Sigmoid colon (tissue), 4 donors: ENCODE measurements around the gene KRT20.

Experiments used
- EP300 ChIP-seq, 4 donors: sonication (generic); formaldehyde crosslinking; IDR thresholded peaks; one replicate each; pipeline ENCODE4 v1.6.1; 2017; ENCODE audit warnings: antibody characterized with exemption in 4 of 4
- POLR2A ChIP-seq, 2 donors: fragments of 450-650 bp; IDR thresholded peaks; one replicate each; pipeline ENCODE4 v1.6.1; 2016; ENCODE audit warnings: antibody characterized with exemption in 2 of 2, mild to moderate bottlenecking in 2 of 2, moderate library complexity in 2 of 2
- POLR2AphosphoS5 ChIP-seq, 4 donors: sonication (generic); formaldehyde crosslinking; IDR thresholded peaks; one replicate each; pipeline ENCODE4 v1.6.1; 2017; ENCODE audit warnings: antibody characterized with exemption in 4 of 4
- TF ChIP-seq, protein P1 (sequence below), 4 experiments: fragments of 450-650 bp in 3 of 4; fragments of 200-600 bp in 1 of 4; IDR thresholded peaks; one replicate each; pipeline ENCODE4 v1.5.1; 2016 to 2019; ENCODE audit warnings: antibody characterized with exemption in 4 of 4, mild to moderate bottlenecking in 3 of 4, moderate library complexity in 2 of 4

DNA sequence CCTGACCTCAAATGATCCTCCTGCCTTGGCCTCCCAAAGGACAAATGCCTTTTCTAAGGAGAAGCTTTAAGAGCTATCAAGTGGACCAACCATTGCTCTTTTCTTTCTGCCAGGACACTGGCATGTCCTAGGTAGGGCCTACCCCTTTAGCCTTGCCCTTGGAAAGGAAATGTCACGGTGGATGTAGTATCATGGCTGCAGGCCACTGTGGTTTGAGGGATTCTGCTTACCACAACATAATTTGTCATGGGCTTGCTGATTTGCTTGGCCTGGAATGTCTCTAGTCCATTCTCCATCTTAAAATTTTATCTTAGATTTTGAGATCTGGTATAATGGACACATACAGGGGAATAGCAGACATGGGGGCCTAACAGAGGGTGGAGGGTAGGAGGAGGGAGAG lies 6.0 kb downstream of the KRT20 start:
- TF ChIP-seq, protein P1, sequence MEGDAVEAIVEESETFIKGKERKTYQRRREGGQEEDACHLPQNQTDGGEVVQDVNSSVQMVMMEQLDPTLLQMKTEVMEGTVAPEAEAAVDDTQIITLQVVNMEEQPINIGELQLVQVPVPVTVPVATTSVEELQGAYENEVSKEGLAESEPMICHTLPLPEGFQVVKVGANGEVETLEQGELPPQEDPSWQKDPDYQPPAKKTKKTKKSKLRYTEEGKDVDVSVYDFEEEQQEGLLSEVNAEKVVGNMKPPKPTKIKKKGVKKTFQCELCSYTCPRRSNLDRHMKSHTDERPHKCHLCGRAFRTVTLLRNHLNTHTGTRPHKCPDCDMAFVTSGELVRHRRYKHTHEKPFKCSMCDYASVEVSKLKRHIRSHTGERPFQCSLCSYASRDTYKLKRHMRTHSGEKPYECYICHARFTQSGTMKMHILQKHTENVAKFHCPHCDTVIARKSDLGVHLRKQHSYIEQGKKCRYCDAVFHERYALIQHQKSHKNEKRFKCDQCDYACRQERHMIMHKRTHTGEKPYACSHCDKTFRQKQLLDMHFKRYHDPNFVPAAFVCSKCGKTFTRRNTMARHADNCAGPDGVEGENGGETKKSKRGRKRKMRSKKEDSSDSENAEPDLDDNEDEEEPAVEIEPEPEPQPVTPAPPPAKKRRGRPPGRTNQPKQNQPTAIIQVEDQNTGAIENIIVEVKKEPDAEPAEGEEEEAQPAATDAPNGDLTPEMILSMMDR (IDR thresholded peaks at IDR 0.05): no peak
- TF ChIP-seq POLR2A (IDR thresholded peaks at IDR 0.05) (no peak), EP300 (IDR thresholded peaks at IDR 0.05) (no peak), POLR2AphosphoS5 (IDR thresholded peaks at IDR 0.05) (no peak)
